ELF-1 (cell line): ENCODE results near the gene GSX1.
"Not testable (repeated sequence)": the region's sequence is repeated elsewhere in the genome, so short reads cannot be mapped to it uniquely, and the experiment has no call there.

Experiments used
- DNase-seq: peaks from one replicate; pipeline ENCODE4 v3.0.0-alpha.2; 2016; ENCODE audit warnings: low read depth, low spot score

Gene GSX1

DNA sequence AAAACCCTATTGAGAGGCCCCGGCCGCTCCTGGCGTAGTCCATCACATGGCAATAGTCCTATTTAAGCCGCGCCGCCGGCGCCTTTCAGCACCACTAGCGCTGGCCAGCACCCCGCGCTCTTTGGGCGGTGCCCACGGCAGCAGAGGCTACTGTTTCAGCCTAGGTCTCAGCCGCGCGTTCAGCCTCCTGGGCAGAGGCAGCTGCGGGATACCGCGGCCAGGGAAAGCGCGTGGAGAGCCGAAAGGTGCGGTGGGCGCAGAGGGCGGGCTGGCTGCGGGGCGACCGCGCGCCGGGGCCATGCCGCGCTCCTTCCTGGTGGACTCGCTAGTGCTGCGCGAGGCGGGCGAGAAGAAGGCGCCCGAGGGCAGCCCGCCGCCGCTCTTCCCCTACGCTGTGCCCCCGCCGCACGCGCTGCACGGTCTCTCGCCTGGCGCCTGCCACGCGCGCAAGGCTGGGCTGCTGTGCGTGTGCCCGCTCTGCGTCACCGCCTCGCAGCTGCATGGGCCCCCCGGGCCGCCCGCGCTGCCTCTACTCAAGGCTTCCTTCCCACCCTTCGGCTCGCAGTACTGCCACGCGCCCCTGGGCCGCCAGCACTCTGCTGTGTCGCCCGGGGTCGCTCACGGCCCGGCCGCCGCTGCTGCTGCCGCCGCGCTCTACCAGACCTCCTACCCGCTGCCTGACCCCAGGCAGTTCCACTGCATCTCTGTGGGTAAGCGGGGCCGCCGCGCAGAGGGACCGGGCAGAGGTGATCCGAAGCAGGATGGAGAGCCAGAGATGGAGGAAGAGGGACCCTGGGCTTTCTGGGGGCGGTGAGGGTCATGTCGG, at the start of gene GSX1:
Gene GSX1 (plus strand): TSS at position 91 of the 826 bp plus-strand sequence. CDS start 208 bp downstream, at position 299.
- DNase-seq = peak; percentile 90

DNA sequence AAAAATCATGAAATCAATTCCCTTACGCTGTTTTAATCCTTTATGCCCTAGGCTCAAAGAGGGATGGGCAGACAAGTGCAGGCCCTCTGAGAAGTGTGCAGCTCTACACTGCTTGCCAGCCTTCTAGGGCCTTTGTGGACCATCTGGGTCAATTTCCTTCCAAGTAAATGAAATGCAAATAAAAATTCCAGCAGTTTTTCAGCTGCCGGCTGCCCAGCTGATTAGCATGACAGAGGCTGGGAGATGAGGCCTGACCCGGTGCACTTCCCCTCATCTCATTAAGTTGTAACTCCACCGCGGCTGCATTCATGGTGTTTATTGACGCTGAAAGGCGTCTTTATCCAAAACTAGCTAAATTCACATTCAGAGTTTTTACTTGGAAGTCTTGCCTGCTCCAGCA, 47.5 kb upstream of the GSX1 start:
- peak; percentile 34 for DNase-seq

DNA sequence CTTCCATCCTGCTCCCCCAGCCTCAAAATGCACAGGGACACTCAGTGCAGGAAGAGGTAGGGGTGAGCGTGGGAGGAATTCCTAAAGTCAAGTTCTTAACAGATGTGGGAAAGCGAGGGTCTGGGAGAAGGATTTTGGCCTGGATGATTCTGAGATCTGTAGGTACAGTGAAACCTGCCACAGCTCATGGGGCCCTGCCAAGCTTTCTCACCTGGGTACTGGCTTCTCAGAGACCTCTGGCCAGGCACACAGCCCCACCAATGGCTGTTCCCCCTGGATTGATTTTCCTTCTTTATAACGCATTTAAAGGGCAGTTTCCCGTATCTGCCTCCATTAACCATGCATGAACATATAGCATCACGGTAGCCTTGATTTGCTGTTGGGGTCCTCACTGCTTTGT, 47.0 kb upstream of the GSX1 start:
- no peak for DNase-seq

DNA sequence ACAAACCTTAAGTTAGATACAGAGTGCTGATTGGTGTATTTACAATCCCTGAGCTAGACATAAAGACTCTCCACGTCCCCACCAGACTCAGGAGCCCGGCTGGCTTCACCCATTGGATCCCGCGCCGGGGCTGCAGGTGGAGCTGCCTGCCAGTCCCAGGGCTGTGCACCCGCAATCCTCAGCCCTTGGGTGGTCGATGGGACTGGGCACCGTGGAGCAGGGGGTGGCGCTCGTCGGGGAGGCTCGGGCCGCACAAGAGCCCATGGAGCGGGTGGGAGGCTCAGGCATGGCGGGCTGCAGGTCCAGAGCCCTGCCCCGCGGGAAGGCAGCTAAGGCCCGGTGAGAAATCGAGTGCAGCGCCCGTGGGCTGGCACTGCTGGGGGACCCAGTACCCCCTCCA, 44.1 kb upstream of the GSX1 start:
- DNase-seq = not testable (repeated sequence)

DNA sequence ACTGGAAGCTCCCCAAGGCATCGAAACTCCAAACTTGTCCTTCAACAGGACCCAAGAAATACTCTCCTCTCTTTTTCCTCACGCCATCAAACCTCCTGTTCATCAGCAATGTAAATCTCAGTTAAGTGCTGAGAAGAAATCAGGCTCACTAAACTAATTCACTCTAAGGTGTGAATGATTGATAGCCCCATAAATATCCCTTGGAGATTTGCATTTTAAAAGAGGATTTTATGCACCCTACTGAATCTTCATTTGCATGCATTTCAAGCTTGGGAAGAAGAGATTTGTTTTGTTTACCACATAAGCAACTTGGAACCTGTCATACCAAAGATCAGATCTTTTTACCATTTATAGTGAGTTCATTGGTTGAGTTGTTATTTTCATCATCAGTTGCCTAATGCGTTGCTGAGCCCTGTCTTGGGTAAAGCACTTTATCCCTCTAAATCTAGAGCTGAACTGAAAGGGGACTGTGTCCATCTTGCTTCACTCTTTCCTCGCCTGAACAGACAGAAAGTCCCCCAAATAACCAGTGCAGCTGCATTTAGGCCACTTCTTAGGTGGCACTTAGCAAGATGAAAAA, 40.2 kb upstream of the GSX1 start:
- DNase-seq = no peak

DNA sequence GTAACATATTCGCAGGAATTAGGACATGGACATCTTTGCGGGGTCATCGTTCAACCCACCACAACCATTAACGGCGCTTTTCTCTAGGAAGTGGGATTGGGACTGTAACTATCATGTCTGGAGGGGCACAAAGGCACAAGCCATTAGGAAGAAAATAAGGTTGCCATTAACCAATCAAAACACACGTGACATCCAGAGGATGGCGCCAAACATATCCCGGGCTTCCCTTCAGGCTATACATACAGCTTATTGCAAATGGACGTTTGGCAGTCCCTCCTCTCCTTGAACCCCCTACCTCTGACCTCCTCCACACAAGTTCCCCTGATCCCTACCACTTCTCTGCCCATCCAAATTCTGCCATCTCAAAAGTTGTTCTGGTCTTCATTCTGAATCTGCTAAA, 26.6 kb upstream of the GSX1 start:
- DNase-seq = no peak

DNA sequence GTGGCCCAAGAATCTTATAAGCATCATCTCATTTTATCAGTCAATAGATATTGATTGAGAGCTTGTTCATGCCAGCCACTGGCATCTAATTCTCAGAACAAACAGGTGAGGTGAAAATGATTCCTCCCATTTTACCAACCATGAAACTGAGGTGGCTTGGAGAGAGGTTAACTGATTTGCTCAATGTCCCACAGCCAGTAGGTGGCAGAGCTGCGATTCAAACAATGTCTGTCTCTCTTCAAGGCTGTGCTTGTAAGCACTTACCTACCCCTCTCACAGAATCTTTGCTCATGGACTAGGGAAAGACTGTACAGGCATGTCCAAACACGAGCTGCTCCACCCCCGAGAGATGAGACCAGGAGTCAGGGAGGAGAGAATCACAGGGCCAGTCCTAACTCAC, 21.5 kb upstream of the GSX1 start:
- DNase-seq = peak; percentile 45

DNA sequence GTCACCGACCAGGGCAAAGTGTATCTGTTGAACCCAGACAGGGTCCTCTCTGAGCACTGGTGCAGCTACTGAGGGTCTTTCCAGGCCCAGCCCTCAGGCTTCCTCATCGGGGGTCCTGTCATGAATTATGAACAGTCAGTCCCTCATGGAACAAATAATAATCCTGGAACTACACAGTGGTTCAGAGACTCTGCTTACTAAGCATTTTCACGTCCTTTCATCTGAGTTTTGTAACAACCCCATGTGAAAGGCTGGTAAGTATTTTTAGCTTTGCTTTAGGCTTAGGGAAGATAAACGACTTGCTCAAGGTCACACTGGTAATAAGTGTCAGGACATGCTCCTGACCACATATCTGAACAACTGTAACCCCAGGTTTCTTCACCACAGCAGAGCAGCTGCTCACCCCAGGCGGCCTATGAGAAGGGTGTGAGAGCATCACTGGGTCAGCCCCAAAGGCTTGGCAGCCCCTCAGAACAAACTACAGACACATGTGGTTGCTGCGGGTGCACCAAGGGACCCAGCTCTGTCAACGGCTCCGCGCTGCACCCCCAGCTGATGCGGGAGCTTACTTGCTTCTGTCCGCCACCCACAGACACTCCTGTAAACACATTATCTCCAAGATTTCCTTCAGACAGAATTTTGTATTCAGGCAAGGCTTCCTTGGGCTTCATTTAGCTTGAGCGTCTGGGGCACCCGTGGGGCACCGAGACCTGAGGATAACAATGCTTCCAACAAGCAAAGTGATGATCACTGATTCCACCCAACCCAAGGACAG, 19.4 kb upstream of the GSX1 start:
- DNase-seq = no peak

DNA sequence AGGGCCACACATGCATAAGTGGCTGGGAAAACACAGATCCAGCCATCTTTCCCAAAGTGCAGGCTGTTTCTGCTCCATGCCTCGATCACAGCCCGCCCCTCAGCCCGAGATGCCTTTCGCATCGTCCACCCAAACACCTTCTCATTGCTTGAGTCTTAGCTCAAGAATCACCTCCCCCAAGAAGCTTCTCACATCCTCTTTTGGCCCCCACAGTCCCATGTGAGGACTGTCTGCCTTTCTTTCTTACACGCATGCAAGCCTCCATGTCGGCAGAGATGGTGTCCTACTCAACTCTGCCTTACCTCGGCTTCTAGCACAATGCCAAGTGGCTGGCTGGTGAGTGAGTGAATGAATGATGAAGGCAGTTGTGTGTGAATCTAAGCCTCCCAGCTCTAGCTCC, 18.1 kb upstream of the GSX1 start:
- DNase-seq = no peak

DNA sequence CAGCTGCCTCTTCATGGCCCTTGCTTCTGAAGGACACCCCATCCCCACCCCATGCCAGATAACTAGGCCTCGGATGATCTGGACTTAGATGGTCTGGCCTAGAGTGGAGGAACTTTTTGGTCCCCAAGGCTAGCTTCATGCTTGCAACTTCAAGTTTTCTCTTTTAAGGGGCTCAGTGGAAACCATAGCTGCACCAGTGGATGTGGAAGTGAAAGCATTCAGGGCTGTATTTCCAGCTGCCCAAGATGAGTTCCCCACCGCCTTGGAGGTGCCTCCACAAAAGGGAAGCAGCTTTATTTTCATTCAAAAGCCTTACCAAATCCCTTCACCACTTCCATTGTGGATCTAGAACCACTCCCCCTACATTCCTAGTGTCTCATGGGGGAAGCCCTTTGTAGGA, 17.6 kb upstream of the GSX1 start:
- DNase-seq = no peak

DNA sequence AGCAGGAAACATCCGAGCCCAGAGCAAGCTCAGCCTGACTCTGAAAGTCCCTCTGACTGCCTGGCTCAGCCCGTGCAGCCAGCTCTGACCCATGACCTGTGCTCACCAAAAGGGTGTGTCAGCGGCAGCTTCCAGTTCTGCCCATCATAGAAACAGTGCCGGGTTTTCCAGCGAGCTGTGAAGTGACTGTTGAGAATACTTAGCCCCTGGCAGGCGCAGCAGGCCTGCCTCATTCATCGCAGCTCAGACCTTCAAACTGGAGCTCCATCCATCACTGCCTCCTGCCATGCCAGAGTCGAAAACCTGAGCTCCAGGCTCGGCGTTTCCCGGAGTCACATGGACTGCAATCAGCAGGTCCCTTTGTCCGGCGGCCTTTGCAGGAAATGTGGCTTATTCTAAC, 16.3 kb upstream of the GSX1 start:
- DNase-seq = peak; percentile 93

DNA sequence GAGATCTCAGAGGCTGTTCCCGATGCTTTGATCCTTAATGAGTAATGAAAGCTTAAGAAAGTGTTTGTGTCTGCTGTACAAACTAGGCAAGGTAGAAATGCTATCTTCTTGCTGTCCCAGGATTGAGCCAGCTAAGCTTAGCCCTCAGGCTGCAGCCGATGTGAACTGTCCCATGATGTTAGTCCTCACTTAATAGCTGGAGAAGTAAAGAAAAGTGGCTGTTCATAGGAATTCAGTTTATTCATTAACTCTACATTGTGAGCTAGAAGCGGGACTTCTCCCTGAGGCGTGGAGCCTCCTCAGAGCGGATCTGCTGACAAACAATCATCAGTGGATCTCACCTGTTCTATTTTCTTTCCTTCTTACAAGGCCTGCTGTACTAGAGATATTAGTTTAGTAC, 10.1 kb upstream of the GSX1 start:
- no peak for DNase-seq

DNA sequence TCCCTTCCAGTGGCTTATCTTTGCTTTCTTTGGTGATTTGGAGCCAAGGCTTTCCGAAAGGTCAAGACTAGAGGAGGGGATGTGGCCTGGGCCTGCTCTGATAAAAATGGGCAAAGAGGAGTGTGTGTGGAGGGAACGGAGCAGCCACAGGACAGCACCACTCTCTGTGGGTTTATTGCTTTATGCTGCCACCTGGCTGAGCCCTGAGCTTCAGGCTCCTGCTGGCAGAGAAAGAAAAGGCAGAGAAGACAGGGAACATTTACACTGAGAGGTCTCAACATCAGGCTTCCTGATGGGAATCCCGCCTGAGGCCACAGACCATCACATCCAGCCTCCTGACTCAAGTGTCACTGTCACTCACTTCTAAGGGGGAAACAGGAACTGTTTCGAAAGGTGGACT, 9.2 kb upstream of the GSX1 start:
- DNase-seq = peak; percentile 83

DNA sequence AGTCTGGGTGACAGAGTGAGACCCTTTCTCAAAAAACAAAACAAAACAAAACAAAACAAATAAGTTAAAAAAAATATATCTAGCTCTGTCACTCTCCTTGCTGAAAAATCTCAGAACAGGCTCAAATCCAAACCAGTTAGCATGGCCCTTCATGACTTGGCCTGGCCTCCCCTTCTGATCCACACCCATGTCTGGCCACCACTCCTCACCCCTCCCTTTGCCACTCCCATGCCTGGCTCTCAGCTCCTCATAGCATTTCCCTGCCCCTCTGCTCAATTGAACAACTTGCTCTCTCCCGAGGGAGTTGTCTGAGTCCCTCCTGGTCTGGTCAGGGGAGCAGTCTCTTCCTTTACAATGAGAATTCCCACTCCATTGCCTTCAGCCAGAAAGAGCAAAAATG, 4.0 kb upstream of the GSX1 start:
- DNase-seq = no peak

DNA sequence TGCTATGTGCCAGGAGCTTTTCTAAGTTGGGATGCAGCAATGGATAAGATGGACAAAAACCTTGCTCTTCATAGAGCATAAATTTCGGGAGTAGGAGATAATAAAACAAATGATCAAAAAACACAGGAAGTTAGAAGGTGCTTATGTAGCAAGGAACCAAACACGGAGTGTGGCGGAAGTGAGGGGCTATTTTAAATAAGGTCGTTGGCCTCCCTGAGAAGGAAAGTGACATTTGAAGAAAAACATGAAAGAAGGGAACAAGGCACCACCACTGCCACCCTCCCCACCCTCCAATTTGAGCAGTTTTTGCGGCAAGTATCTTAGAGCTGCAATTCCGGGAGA, 3.2 kb upstream of the GSX1 start:
- no peak for DNase-seq

DNA sequence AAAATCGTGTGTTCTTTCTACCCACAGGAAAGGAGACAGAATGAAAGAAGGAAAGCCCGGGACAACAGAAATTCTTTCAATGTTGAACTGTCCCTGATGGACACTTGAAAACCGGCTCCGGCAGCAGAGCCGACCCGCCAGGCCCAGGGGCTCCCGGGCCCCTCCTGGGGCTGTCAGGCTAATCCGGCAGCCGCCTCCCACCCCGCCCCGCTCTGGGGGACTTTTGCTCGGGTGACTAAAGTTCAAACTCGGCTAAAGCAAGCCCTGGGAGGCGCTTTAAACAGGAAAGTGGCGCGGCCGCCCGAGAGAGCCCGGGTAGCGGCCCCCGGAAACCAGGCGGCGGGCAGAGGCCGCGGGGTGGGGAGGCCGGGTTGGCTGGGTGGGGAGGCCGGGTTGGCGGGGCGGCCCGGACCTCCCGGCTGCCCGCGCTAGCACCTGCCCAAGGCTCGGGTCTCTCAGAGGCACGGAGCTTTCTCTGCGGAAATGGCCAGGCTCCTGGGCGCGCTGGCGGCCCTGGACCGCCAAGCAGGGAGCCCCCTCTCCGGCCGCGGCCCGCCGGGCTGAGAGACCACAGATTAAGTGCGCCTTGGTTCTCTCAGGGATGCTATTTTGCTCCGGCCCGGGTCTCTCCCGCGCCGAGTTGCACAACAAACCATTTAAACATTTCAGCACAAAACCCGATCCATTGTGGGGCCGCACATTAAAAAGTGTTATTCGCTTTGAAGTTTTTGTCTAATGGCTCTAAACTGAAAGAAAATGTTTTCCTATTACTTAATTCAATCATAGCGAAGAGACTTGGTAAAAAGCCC, 2.6 kb upstream of the GSX1 start:
- no peak for DNase-seq

DNA sequence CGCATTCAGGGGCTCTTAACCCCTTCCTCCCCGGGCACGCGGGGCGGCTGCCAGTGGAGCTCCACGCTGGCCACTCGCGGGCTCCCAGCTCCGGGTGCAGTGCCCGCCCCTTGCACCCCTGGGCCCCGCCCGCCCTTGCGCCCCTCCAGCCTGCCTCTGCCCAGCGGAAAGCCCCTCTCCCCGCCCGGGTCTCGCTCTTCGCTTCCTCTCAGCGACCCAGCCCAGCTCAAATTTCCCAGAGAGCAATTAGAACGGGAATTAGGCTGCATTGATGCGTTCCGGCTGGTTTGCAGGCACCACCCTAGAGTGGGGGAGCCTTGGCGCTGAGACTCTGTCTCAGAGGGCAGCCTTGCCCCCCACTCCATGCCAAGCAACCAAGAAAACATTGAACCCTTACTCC, 1.8 kb upstream of the GSX1 start:
- DNase-seq = no peak

DNA sequence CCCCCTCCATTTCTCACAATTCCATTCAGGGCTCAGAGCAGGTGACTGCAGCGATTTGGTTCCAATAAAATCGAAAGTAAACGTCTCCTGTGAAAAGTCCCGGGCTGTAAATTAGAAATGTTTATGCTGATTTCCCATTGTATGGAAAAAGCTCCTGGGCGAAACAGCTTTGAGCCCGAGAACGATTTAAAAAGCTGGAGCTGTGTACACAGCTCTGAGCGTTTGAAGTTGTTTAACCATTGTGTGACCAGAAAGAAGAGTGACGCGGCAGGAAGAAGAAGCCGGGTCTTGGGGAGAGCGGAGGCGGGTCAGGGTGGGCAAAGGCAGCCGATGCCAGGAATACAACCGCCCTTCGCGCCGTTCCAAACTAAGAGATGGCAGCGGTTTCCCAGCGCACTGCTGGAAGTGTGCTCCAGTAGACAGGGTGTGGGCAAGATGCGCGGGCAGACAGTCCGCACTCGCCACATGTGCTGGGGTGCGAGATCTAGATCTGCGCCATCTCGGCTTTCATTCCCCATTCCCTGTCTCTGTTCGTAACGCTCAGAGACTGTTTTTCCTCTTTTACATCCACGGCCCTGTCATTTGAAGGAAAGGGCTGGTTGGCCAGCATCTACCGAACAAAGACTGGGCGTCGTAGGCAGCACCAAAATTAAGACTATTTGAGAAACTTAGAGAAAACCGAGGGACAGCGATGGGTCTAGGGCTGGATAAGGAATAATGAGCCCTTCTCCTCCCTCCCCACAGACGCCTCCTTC, 960 bp upstream of the GSX1 start:
- no peak for DNase-seq

DNA sequence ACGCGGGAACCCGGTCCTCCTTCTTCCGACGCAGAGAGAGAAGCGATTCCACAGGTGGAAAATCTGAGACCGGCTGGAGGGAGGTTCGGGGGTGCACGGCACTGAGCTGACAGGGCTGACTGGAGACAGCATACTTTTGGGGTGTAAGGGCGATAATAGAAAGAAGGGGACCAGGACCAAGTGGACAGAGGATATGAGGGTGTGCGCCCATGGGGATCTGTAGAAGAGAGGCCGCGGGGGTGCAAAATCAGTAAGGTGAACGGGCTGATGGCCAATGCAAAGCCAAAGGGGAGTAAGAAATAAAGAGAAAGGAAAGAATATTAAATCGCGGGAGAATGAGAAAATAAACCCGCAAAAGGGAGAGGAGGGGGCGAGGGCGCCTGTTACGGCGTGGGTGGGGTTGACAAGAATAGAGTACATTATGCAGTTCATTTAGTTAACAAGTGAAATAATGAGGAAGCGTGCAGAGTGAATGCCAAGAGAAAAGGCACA, 336 bp upstream of the GSX1 start:
- no peak for DNase-seq

DNA sequence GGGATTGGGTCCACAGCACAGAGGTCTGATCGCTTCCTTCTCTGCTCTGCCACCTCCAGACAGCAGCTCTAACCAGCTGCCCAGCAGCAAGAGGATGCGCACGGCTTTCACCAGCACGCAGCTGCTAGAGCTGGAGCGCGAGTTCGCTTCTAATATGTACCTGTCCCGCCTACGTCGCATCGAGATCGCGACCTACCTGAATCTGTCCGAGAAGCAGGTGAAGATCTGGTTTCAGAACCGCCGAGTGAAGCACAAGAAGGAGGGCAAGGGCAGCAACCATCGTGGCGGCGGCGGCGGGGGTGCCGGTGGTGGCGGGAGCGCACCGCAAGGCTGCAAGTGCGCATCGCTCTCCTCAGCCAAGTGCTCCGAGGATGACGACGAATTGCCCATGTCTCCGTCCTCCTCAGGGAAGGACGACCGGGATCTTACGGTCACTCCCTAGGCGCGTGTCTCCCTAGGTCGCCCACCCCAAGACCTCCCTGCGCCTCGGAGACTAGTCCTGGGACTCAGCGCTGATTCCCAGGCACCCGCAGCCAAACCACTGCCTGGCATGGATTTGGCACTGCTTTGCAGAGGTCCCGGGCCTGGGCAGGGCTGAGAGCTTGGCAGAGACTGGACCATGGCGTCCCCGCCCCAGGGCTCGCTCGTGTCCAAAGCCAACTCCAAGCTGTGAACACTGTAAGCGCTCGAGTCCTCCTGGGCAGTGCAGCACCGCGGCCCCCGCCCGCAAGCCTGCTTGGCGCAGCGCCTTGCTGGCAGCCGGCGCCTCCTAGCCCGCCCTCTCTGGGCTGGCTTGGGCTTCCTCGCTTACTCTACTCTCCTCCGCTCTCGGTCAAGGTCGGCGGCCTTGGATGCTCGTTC, 1.5 kb downstream of the GSX1 start:
- DNase-seq = peak; percentile 26
